GM12878 (cell line): ENCODE results near the gene CTDNEP1. TPM values are rescaled to one million over a fixed set of nuclear protein-coding genes. Genes with fewer than 3 reads are reported as not detected.

Experiments
- E4F1 ChIP-seq: fragments of 450-650 bp; IDR thresholded peaks from 2 replicates; pipeline ENCODE4 v1.6.1; 2018; ENCODE audit warnings: borderline replicate concordance, mild to moderate bottlenecking; ENCODE audit not compliant: partially characterized antibody
- HDAC6 ChIP-seq: fragments of 200-600 bp; sonication (generic); IDR thresholded peaks from one replicate; pipeline ENCODE4 v1.8.0; 2017; ENCODE audit warnings: antibody characterized with exemption; ENCODE audit not compliant: unreplicated experiment
- KLF5 ChIP-seq: fragments of 450-650 bp; IDR thresholded peaks from 2 replicates; pipeline ENCODE4 v1.6.1; 2014; ENCODE audit warnings: mild to moderate bottlenecking; ENCODE audit not compliant: partially characterized antibody
- MXI1 ChIP-seq: fragments of 150-350 bp; IDR thresholded peaks from 2 replicates; pipeline ENCODE4 v1.6.1; 2011; ENCODE audit warnings: low read depth, mild to moderate bottlenecking, inconsistent platforms, low read length, improper control_type of control experiment
- REST ChIP-seq: IDR thresholded peaks from 2 replicates; pipeline ENCODE4 v1.6.1; 2012; ENCODE audit warnings: mild to moderate bottlenecking, low read depth, low read length
- WRNIP1 ChIP-seq: IDR thresholded peaks from 2 replicates; pipeline ENCODE4 v1.6.1; 2011; ENCODE audit warnings: low read depth, low read length, improper control_type of control experiment, borderline replicate concordance
- ZBTB33 ChIP-seq: fragments of 450-650 bp; IDR thresholded peaks from 2 replicates; pipeline ENCODE4 v1.6.1; 2017; ENCODE audit warnings: mild to moderate bottlenecking
- ZNF622 ChIP-seq: fragments of 450-650 bp; IDR thresholded peaks from 2 replicates; pipeline ENCODE4 v1.6.1; 2017; ENCODE audit warnings: mild to moderate bottlenecking, inconsistent platforms
- polyA plus RNA-seq, 11 experiments: library from polyadenylated mRNA; depleted of rRNA in 4 of 11; unstranded in 6 of 11; stranded (reverse) in 5 of 11; fragments of >200 nt; fragmentation: Nextera tagmentation in 4 of 11; fragmentation: Illumina TruSeq in 1 of 11; extraction: Ambion mirVana in 4 of 11; extraction: Trizol in 1 of 11; gene quantifications; 1 replicate in 1 of 11; 2 replicates in 10 of 11; pipeline versions ENCODE4 v1.2.1 to v1.2.3, GENCODE V29; 2011 to 2016; ENCODE audit warnings: inconsistent platforms in 2 of 11, missing spikeins in 2 of 11, low read depth in 1 of 11
- total RNA-seq, 4 experiments: library from RNA; depleted of rRNA in 3 of 4; stranded (reverse); fragments of >200 nt in 3 of 4; fragmentation: Illumina TruSeq in 1 of 4; extraction: Trizol in 1 of 4; gene quantifications; 2 replicates each; pipeline versions ENCODE4 v1.2.1 to v1.2.3, GENCODE V29; 2013 to 2021

CTDNEP1 gene
- total and polyA plus RNA-seq, 10 of the 15 experiments (the other 5 are each of a cell fraction or from before 2014, with no cell fraction given) = 23.7 to 176 (median 30.3) TPM

- TF ChIP-seq REST (no peak), KLF5 (no peak), E4F1 (no peak), HDAC6 (no peak), MXI1 (no peak), ZBTB33 (no peak), ZNF622 (no peak), WRNIP1 (no peak)
These were observed 573 bp downstream of the CTDNEP1 start (continued) for GRCh38 chr17:7250695-7251627.
